Left colon (tissue), 2 donors: ENCODE results near the gene MT1B. TPM values are rescaled to one million over a fixed set of nuclear protein-coding genes. Genes with fewer than 3 reads are reported as not detected.

ENCODE experiments used
- ATAC-seq: fragments of 200-7000 bp; cut with Tn5 transposase; one replicate; pipeline ENCODE4 v1.9.1; 2020; ENCODE audit warnings: mild to moderate bottlenecking, moderate library complexity
- DNase-seq, 2 donors: peaks; one replicate each; pipeline ENCODE4 v3.0.0-alpha.2; 2020
- intact Hi-C, 2 donors: fragments of 100-400 bp; cut with DNase I in 1 of 2; cut with micrococcal nuclease in 1 of 2; formaldehyde crosslinking; loops; one replicate each; pipeline versions ENCODE4 v1.11.2 to v1.14.0; 2022; cut with DNase I, micrococcal nuclease
- total RNA-seq, 2 donors: library from RNA; stranded (reverse); fragmentation: NEBNext Ultra II Directional; extraction: Animal tissue kit (Norgen Biotek cat#: 25700); gene quantifications; one replicate each; pipeline ENCODE4 v1.2.1, GENCODE V29; 2021
- donor health status: DM: no; HTN: no; CAD: no.
- donor health status: DM: yes; HTN: yes; CAD: no.

The MT1B gene
- total RNA-seq, 2 donors from 2014 or later: not detected

DNA sequence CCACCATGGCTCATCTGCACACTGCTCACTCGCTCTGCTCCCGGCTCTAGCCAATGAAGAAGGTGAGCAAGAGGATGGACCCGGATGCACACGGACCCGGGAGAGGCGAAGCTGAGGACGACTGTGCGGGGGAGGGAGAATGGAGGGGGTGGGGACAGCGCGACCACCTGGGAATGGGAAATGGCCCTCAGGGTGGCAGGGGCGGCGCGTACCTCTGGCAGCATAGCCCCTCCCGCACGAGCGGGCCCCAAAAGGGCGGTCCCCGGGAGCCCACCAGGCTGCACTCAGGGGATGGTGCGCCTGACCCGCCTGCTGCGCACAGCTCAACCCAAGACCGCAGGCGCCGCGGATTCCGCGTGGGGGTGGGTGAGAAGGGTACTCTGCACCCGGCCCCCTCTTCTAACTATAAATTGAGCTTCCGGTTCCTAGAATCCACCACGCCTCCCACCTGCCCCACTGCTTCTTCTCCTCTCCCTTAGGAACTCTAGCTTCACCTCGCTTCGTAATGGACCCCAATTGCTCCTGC, 24.1 kb downstream of the MT1B start:
- ATAC-seq: peak; percentile 74
- intact Hi-C loops: no loop called here
- peak in 1 of 2 donors; percentile 41 for DNase-seq

DNA sequence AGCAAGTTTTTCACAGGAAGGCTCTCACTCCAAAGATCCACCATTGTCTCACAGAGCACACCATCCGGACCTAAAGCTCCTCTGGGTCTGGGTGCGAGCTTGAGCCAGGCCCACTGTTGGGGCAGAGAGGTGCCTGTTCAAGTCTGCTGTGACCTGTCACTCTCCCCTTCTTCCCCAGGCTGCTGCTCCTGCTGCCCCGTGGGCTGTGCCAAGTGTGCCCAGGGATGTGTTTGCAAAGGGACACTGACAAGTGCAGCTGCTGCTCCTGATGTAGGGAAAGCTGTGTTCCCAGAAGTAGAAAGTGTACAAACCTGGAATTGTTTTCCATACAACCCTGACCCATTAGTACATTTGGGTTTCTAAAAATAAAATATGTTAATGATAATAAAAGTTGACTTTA, 25.8 kb downstream of the MT1B start:
- ATAC-seq (no peak), DNase-seq (no peak)
- intact Hi-C loops: no loop called here

DNA sequence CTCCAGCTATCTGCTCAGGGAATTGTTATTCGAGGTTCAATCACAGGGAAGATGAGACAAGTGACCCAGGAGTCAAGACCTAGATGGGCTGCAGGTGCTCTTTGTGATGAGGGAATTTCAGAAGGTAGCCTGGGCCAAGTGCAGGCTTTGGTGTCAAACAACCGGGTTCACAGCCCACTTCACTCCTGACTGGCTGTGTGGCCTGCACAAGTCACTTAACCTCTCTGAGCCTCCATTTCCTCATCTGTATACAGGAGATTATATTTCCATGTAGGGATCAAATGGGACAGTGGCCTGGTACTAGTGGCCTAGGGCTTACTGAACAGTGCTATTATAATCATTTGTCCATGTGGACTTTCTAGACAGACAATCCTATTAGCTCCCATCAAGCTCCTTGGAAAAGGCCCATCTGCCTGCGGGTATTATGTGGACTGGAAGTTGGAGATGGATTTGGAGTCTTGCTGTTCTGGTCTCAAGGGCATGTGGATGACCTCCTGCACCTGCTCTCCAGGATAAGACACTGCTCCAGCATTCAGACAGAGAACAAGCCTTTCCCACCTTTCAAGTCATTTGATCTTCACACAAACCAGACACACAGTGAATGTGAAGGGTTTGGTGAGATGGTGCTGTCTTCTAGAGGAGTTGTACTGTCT, 27.5 kb downstream of the MT1B start:
- ATAC-seq: no peak
- no peak for DNase-seq
- intact Hi-C loops: no loop called here

DNA sequence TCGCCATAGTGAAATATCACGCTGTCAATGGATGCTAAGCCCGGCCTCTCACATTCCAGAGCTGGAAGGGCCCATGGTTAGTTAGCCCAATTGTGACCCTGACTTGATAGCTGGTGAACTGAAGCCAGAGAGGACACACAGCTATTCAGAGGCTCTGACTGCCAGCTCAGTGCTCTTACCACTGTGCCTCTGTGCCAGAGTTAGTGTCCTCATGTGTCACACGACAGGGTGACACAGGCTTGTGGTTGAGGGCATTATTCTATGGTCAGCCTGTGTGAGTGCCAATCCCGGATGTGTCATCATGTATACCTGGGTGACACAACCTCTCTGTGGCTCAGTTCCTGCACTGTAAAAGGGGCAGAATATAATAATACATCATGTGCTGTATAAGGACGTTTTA, 28.1 kb downstream of the MT1B start:
- DNase-seq: no peak
- intact Hi-C loops: no loop called here
- no peak for ATAC-seq

DNA sequence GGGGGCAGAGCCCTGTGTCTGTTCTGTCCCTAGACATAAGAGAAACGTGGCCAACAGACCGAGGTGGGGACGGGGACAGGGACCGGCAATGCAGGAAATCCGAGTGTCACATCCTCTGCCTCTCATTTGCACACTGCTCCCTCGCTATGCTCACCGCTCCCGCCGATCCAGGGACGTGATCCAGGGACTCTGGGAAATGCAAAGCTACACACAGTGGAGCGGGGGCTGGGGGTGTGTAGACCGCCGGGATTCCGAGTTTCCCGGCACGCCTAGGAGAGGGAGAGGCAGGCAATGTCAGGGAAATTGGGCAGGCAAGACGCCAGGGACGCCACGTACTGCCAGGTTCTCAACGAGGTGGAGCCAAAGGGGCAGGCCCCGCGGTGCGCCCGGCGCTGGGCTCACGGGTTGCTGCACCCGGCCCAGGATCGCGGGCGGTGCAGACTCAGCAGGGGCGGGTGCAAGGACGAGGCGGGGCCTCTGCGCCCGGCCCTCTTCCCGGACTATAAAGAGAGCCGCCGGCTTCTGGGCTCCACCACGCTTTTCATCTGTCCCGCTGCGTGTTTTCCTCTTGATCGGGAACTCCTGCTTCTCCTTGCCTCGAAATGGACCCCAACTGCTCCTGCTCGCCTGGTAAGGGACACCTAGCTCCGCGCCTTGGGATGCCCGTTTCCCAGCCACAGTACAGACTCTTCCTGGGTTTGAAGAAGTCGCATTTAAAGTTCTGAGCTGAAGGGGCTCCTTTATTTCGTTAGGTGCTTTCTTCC, 30.4 kb downstream of the MT1B start, which contains the start of gene MT1X:
Gene MT1X (plus strand): TSS at position 532 of the 764 bp plus-strand sequence. CDS start 71 bp downstream, at position 603.
- intact Hi-C loops: no loop called here
- ATAC-seq: peak; percentile 99
- peak; percentile 94 for DNase-seq

DNA sequence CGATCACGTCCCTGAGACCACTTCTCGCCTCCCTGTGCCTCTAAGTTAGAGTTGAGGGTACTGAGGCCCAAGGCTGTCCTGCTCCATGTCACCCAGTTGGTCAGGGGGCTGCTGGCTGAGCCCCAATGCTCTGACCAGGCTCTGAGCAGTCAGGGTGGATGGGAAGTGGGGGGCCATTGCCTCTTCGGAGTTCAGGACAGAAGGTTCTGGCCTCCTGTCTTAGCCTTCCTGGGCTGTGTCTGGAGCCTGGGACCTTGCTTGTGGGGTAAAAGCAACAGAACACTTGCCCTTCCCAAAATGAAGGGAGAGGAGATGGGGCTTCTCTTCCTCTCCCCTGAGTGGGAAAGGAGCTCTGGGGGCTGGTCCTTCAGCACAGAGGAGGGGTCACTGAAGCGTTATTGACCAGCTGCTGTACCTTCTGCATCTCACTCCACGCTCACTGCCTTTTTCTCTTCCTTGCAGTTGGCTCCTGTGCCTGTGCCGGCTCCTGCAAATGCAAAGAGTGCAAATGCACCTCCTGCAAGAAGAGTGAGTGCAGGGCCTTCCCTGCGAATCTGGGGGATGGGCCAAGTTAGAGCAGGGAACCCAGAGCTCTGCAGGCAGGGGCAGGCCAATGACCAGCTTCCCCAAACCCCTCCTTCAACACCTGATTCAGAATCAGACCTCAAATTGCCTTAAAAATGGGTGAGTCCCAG, 31.2 kb downstream of the MT1B start:
- DNase-seq (peak; percentile 30 to 32), ATAC-seq (peak; percentile 19)
- intact Hi-C loops: no loop called here

DNA sequence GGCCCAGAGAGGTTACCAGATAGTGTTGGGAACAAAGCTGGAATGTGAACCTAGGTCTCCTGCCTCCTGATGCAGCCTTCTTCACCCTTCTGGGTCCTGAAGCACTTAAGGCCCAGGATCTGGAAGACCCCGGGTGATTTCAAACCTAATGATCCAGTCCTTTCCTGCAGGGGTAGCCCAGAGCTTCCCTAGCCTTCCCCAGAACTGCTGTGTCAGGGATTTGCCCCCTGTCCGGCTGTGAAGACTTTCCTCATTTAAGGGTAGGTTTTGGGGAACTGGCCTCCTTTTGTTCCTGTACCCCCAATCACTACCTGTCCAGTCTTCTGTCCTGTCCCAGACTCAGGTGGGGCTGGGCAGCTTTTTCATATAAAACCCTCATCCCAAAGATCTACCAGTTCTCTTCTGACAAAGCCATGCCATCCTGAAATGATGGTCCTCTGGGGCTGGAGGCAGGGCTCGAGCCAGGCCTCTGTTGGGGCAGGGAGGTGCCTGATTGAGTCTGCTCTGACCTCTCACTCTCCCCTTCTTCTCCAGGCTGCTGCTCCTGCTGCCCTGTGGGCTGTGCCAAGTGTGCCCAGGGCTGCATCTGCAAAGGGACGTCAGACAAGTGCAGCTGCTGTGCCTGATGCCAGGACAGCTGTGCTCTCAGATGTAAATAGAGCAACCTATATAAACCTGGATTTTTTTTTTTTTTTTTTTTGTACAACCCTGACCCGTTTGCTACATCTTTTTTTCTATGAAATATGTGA, 31.9 kb downstream of the MT1B start:
- ATAC-seq: no peak
- intact Hi-C loops: no loop called here

DNA sequence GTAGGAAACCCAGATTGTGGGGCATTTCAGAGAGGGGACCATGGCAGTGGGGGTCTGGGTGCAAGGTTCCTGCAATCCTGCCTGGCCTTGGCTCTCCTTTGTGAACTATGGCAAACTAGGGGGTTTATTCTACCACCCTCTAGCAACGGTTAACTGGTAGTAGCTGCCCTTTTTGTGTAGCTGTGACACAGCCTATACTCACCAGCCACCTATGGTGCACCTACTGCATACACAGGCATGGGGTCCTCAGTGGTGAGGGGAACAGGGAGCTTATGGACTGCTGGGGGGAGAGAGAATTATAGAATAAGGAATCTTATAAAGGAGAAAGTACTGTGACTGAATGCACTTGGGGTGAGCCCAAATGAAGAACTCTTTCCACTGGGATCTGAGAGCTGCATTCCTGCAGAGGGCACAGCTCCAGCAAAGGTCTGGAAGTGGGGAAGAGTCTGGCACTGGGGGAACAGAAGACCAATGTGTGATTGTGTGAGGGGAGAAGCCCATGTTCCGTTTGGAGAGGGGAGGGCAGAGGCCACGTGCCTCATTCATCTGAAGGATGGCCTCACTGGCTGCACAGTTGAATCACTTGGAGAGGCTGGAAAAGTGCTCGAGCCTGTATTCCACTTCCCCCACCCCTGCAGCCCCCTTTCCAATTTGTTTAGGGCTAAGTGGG, 32.7 kb downstream of the MT1B start:
- intact Hi-C loops: no loop called here
- DNase-seq (no peak), ATAC-seq (no peak)

More for the DNA sequence above, 31.9 kb downstream of the MT1B start:
- DNase-seq: no peak

DNA sequence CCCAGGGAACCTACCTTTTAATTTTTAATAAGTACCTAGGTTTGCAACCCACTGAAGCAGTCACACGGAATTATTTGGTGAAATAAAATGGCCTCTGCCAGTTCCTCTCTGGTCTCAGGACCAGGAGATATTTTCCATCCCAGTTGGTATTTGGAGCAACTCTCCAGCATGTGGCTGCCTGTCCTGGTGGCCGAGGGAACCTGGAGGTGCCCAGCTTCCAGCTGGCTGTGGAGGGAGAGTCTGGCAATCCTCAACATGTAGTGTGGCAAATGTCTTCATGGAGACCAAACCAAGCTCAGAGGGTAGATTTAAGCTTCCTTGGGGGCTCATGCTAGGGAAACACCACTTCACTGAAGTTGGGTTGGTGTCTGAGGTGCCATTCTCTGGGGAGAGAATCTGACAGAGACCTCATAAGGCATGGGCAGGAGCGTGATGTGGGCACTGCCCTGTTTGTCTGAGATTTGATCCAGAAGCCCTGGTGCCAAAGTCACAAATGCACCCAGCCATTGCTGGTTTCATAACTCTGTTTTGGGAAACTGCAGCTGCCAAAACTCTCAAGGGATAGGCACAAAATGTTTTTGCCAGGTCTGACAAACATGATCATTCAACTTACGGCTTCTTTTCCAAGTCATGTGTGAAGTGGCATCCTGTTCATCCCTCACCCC, 33.4 kb downstream of the MT1B start:
- intact Hi-C loops: no loop called here
- ATAC-seq: no peak
- DNase-seq: no peak

DNA sequence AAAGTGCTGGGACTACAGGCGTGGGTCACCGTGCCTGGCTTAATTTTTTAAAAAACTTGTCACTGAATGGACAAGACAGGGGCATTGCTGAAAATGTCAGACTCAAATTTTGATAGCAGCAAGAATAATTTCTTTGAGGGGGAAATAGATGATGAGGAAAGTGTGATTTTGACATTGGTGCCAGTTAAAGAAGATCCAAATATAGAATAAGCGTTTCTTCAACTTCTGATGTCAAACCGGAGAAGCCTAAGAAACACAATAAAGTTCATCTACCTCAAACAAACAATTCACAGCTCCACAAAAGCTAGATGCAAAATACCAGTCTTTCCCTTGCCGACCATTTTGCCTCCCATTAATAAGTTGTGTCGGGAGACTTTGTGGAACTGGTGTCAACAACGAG, 35.1 kb downstream of the MT1B start:
- intact Hi-C loops: no loop called here
- DNase-seq (no peak), ATAC-seq (no peak)

DNA sequence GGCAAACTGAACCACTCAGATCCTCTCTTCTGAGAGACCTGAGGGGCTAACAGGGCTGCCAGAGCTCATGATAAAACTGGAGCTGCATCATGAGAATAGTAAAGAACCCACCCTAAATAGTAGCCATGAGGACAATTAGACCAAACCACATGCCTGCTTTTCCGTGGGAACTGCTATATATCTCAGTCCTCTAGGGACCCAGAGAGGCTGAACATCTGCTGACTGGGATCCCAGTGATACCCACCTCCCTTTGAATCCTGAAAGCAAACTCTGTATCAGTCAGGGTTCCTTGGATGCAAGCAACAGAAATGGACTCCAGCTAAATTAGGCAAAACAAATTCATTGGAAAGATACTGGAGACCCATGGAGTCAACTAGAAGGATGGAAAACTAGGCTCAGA, 37.1 kb downstream of the MT1B start:
- DNase-seq (no peak), ATAC-seq (no peak)
- intact Hi-C loops: no loop called here

DNA sequence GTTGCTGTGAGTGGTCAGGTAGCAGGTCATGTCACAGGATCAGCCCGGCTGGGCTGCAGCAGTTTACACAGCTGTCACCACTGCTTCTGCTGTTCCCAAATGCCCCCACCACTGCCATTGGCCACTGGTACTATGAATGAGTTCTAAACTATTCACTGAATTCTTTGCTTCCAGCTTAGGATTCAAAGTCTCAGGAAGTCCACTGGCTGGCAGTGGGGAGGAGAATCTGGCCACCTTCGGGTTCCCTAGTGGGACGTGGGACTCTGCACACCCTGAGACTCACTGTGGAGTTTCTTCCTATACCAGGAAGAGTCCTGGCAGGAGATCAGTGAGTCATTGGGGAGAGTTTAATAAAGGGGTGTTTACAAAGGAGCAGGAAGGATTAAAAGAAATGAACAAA, 37.5 kb downstream of the MT1B start:
- intact Hi-C loops: no loop called here
- no peak for DNase-seq
- ATAC-seq: no peak

DNA sequence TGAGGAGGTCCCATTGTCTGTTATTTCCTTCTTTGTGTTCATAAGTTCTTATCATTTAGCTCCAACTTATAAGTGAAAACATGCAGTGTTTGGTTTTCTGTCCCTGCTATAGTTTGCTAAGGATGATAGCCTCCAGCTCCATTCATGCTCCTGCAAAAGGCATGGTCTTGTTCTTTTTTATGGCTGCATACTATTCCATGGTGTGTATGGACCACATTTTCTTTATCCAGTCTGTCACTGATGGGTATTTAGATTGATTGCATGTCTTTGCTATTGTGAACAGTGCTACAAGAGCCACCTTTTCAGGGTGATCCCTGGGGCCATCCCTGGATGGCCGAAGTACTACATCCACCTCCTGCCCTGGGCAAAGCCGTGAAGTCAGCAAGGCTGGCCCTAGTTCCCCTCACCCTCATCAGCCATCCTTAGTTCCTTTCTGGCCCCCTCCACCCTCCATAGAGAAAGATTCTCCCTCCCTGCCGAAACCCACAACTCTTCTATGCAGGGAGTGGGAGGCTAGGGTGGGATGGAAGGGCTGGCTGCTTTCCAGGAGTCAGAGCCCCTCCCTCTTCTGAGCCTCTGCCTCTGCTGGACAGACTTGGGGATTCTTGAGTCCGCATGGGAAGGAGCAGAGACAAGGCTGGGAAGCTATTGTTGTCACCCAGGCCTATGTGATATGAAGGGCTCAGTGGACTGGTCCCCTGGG, 38.9 kb downstream of the MT1B start:
- no peak for ATAC-seq
- intact Hi-C loops: loop anchor here in 1 of 2 donors (5.0 kb wide), 1 partner anchor 178 kb away; no protein-coding TSS in a partner anchor
- no peak for DNase-seq

DNA sequence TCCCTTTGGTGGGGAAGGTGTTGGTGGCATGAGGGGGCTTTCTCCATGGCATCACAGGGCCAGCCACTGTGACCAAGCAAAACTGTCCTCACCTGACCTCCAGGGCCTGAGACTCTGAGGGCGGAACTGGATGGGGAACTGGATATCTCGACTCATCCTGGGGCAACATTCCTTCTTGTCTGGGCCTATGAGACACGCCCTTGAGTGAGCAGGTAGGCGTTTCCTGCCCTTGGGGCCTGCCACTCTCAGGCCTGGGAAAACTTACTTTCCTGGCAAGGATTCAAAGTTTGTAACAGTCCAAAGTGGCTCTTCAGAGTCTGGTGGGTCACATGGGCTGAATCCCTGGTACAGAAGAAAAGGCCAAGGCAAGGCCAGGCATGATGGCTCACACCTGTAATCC, 40.2 kb downstream of the MT1B start:
- ATAC-seq (peak; percentile 99), DNase-seq (peak; percentile 39 to 69)
- intact Hi-C loops: loop anchor here in 1 of 2 donors (5.0 kb wide), 1 partner anchor 180 kb away; no protein-coding TSS in a partner anchor

DNA sequence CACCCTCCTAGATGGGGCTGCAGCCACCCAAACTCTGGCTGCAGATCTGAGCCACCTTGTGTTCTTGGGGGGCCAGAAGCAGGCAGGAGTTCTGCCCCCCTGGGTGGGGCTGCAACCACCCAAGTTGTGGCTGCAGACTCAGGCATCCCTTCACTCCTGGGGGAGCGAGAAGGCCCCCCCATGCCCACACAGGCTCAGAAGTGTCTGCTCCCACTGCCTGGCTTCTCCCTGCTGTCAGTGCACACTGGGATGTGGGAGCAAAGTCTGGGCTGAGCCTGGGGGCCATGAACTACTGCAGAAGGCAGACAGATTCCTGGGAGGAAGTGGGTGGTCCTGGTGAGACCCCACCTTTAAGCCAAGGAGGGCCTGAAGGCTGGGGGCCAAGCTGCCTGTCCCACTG, 43.6 kb downstream of the MT1B start:
- ATAC-seq (no peak), DNase-seq (no peak)
- intact Hi-C loops: no loop called here

DNA sequence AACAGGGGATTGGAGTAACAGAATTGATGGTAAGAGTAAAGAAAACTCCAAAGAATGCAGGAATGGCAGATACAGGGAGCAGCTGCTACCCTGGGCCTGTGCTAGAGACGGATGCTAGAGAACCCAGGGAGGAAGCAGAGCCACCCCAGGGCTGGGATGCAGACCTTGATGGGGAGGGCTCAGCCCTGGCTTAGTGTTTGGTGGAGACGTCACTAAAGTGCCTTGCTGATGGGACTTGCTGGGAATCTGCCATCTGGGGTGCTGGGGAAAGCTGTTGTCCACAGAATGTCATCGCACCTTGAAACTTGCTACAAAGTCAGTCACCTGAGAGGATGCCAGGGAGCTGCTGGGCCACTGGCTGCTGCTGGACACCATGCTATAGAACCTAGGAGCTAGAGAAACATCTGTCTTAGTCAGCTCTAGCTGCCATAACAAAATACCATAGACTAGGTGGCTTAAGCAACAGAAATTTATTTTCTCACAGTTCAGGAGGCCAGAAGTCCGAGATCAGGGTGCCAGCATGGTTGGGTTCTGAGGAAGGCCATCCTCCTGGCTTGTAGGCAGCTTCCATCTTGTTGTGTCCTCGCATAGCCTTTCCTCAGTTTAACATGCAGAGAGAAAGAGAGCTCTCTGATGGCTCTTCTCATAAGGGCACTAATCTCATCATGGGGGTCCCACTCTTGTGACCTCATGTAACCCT, 45.9 kb downstream of the MT1B start:
- intact Hi-C loops: no loop called here
- ATAC-seq: no peak
- no peak for DNase-seq

DNA sequence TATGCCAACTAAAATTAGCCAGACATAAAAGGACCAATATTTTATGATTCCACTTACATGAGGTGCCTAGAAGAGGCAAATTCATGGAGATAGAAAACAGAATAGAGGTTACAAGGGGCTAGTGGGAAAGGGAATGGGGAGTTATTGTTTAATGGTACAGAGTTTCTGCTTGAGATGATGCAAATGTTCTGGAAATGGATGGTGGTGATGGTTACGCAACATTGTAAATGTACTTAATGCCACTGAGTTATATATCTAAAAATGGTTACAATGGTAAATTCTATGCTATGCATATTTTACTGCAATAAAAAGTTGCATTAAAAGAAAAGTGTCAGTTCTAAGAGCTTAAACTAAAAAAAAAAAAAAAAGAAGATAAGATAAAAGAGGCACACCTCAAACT, 48.5 kb downstream of the MT1B start:
- ATAC-seq (no peak), DNase-seq (no peak)
- intact Hi-C loops: no loop called here
